Measurements from ENCODE around the gene IRF7.

The IRF7 gene

DNA sequence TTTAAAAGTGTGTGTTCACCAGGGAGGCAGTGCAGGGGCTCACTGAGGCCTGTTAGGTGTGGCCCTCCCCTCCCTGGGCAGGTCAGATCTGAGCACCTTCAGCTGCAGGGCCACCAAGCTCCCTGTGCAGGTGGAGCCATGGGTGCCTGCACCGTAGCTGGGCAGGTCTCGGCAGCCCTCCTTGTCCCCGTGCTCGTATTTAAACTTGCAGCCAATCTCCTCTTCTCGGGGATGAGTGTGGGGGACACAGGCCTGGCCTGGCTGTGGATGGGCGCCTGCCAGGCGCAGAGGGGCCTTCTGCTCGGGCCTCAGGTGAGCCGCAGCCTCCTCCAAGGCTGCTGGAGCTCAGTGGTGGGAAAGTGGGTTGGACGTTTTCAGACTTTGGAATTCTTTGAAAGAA lies 20.4 kb downstream of the IRF7 start:
- TF ChIP-seq, protein P1, sequence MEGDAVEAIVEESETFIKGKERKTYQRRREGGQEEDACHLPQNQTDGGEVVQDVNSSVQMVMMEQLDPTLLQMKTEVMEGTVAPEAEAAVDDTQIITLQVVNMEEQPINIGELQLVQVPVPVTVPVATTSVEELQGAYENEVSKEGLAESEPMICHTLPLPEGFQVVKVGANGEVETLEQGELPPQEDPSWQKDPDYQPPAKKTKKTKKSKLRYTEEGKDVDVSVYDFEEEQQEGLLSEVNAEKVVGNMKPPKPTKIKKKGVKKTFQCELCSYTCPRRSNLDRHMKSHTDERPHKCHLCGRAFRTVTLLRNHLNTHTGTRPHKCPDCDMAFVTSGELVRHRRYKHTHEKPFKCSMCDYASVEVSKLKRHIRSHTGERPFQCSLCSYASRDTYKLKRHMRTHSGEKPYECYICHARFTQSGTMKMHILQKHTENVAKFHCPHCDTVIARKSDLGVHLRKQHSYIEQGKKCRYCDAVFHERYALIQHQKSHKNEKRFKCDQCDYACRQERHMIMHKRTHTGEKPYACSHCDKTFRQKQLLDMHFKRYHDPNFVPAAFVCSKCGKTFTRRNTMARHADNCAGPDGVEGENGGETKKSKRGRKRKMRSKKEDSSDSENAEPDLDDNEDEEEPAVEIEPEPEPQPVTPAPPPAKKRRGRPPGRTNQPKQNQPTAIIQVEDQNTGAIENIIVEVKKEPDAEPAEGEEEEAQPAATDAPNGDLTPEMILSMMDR (IDR thresholded peaks at IDR 0.05; ENCODE audit: low read depth, low read length, missing control alignments): no peak
- H3K27ac ChIP-seq: no peak overlapping the region
- no peak for DNase-seq
- in situ Hi-C loops (cut with HindIII; ENCODE audit: low pct_ligation_motif_present, low sequenced_read_pairs): no loop called here
- H3K27me3 ChIP-seq (replicated peaks): no peaks in the 10 kb centered on the region
- H3K4me3 ChIP-seq (ENCODE audit: low read depth, low read length): no peak overlapping the region
- H3K36me3 ChIP-seq (replicated peaks): peaks cover 62% of the 10 kb centered on the region

DNA sequence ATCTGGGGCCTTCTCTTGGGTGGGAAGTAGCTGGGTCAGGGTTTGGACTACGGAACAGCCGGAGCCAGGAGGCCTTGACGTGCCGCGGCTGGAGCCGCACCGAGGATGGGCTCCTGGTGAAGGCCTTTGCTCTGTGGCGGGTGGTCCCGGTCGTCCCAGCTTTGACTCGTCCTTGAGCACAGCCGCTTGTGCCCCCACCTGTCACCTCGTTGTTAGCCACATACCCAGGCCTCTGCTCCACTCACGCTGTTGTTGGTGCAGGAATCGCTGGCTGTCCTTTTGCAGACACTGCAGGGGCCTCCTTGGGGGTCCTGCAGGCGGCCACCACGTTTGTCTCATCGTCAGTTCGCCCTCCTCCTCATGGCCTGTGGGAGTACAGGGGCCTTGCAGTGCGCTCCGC lies 22.4 kb downstream of the IRF7 start:
- Histone ChIP-seq H3K27ac (no peak overlapping the region), H3K36me3 (replicated peaks) (peaks cover 64% of the 10 kb centered on the region), H3K4me3 (ENCODE audit: low read depth, low read length) (no peak overlapping the region), H3K27me3 (replicated peaks) (no peaks in the 10 kb centered on the region)
- in situ Hi-C loops (cut with HindIII; ENCODE audit: low pct_ligation_motif_present, low sequenced_read_pairs): no loop called here
- DNase-seq: no peak
- TF ChIP-seq, protein P1 (IDR thresholded peaks at IDR 0.05; ENCODE audit: low read depth, low read length, missing control alignments): no peak

DNA sequence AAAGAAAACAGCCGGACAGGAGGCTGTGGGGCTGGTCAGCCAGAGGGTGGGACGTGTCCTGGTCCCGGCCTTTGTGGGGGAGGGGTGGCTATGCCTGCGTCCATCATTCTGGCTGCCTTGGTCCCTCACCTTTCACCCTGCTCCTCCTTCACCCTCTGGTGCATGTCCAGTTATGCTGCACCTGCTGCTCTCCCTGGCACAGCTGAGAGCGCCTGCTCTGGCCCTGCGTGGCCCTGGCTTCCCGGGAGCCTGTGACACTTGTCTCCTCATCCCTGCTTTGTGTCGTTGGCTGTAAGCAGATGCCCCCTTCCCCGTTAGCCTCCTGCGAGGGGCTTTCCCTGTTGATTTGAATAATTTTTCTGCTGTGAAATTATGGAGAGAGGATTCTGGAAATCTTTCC lies 22.8 kb downstream of the IRF7 start:
- in situ Hi-C loops (cut with HindIII; ENCODE audit: low pct_ligation_motif_present, low sequenced_read_pairs): no loop called here
- H3K27ac ChIP-seq: no peak overlapping the region
- no peak overlapping the region for H3K4me3 ChIP-seq (ENCODE audit: low read depth, low read length)
- H3K27me3 ChIP-seq (replicated peaks): no peaks in the 10 kb centered on the region
- H3K36me3 ChIP-seq (replicated peaks): peaks cover 62% of the 10 kb centered on the region
- no peak for DNase-seq
- TF ChIP-seq, protein P1 (IDR thresholded peaks at IDR 0.05; ENCODE audit: low read depth, low read length, missing control alignments): no peak

- Histone ChIP-seq H3K27me3 (replicated peaks) (no peaks in the 10 kb centered on the region), H3K36me3 (replicated peaks) (peaks cover 61% of the 10 kb centered on the region)
Measured at GRCh38 chr11:592501-592900, 23.2 kb downstream of the IRF7 start.

GRCh38 chr11:590997-591396 lies 24.8 kb downstream of the IRF7 start:
- DNase-seq: no peak
- in situ Hi-C loops (cut with HindIII; ENCODE audit: low pct_ligation_motif_present, low sequenced_read_pairs): no loop called here

More at GRCh38 chr11:592501-592900, 23.2 kb downstream of the IRF7 start:
- no peak overlapping the region for H3K4me3 ChIP-seq (ENCODE audit: low read depth, low read length)
- TF ChIP-seq, protein P1 (IDR thresholded peaks at IDR 0.05; ENCODE audit: low read depth, low read length, missing control alignments): no peak
- H3K27ac ChIP-seq: no peak overlapping the region
- in situ Hi-C loops (cut with HindIII; ENCODE audit: low pct_ligation_motif_present, low sequenced_read_pairs): no loop called here
- no peak for DNase-seq

GRCh38 chr11:589798-590197 lies 26.0 kb downstream of the IRF7 start:
- Histone ChIP-seq H3K27me3 (replicated peaks) (no peaks in the 10 kb centered on the region), H3K36me3 (replicated peaks) (peaks cover 59% of the 10 kb centered on the region), H3K27ac (no peak overlapping the region), H3K4me3 (ENCODE audit: low read depth, low read length) (no peak overlapping the region)
- TF ChIP-seq, protein P1 (IDR thresholded peaks at IDR 0.05; ENCODE audit: low read depth, low read length, missing control alignments): no peak
- DNase-seq: no peak
- in situ Hi-C loops (cut with HindIII; ENCODE audit: low pct_ligation_motif_present, low sequenced_read_pairs): no loop called here

More at GRCh38 chr11:590997-591396, 24.8 kb downstream of the IRF7 start:
- no peak overlapping the region for H3K27ac ChIP-seq
- TF ChIP-seq, protein P1 (IDR thresholded peaks at IDR 0.05; ENCODE audit: low read depth, low read length, missing control alignments): no peak
- peaks cover 62% of the 10 kb centered on the region for H3K36me3 ChIP-seq (replicated peaks)
- H3K27me3 ChIP-seq (replicated peaks): no peaks in the 10 kb centered on the region
- no peak overlapping the region for H3K4me3 ChIP-seq (ENCODE audit: low read depth, low read length)

Data from brain microvascular endothelial cell (primary cell).